HG02943 (cell line): ENCODE measurements around the gene WNT1.

Experiments
- ATAC-seq: cut with Tn5 transposase; IDR thresholded peaks from one replicate; pipeline ENCODE4 v1.9.1; 2021; ENCODE audit warnings: mild to moderate bottlenecking, low read depth, moderate library complexity; ENCODE audit not compliant: unreplicated experiment

Gene WNT1

GRCh38 chr12:48998497-48999353 is 20.6 kb downstream of the WNT1 start:
- ATAC-seq = no peak

GRCh38 chr12:48999371-49000131 is 21.4 kb downstream of the WNT1 start, which contains the start of gene DDN:
TSS of gene DDN (minus strand) at chr12:48999375. CDS start at chr12:48999287, 88 bp downstream.
- no peak for ATAC-seq

GRCh38 chr12:49000346-49000745 is 22.2 kb downstream of the WNT1 start:
- ATAC-seq = no peak

- no peak for ATAC-seq
These were observed 30.8 kb downstream of the WNT1 start for GRCh38 chr12:49008943-49009342.

- ATAC-seq = no peak
These were observed 32.1 kb downstream of the WNT1 start for GRCh38 chr12:49010092-49010668.

- no peak for ATAC-seq
These were observed 34.6 kb downstream of the WNT1 start for GRCh38 chr12:49012739-49013138.

- no peak for ATAC-seq
These were observed 35.3 kb downstream of the WNT1 start for GRCh38 chr12:49013428-49013827.

GRCh38 chr12:49014547-49014946 is 36.4 kb downstream of the WNT1 start:
- no peak for ATAC-seq

- no peak for ATAC-seq
These were observed 37.1 kb downstream of the WNT1 start for GRCh38 chr12:49015196-49015595.

- peak; percentile 7 for ATAC-seq
These were observed 39.8 kb downstream of the WNT1 start for GRCh38 chr12:49017891-49018260.

GRCh38 chr12:49018261-49019119 is 40.4 kb downstream of the WNT1 start, which contains the start of gene PRKAG1:
TSS of gene PRKAG1 (minus strand) at chr12:49018776. CDS start at chr12:49018740, 36 bp downstream.
- ATAC-seq = peak; percentile 81

GRCh38 chr12:49019120-49019430 is 41.0 kb downstream of the WNT1 start:
- ATAC-seq = peak; percentile 9

GRCh38 chr12:49019443-49020324 is 41.6 kb downstream of the WNT1 start:
- ATAC-seq = no peak

- ATAC-seq = no peak
These were observed 42.3 kb downstream of the WNT1 start for GRCh38 chr12:49020441-49020840.

- ATAC-seq = no peak
These were observed 43.3 kb downstream of the WNT1 start for GRCh38 chr12:49021292-49021915.

- no peak for ATAC-seq
These were observed 44.5 kb downstream of the WNT1 start for GRCh38 chr12:49022558-49023178.

GRCh38 chr12:49023812-49024211 is 45.7 kb downstream of the WNT1 start:
- no peak for ATAC-seq

- no peak for ATAC-seq
These were observed 46.4 kb downstream of the WNT1 start for GRCh38 chr12:49024543-49024942.

- ATAC-seq = no peak
These were observed 47.3 kb downstream of the WNT1 start for GRCh38 chr12:49025463-49025862.
